Activated CD4-positive, alpha-beta T cell treated with anti-CD3 and anti-CD28 coated beads for 36 hours (primary cell): ENCODE results near the gene RPL13. TPM values are rescaled to one million over a fixed set of nuclear protein-coding genes. Genes with fewer than 3 reads are reported as not detected.

Experiments used
- ATAC-seq: fragments of 200-7000 bp; cut with Tn5 transposase; one replicate; pipeline ENCODE4 v1.10.0; 2021; ENCODE audit warnings: mild to moderate bottlenecking, moderate library complexity
- CTCF ChIA-PET: fragments of 350-600 bp; sonication (Branson Sonifier 250); formaldehyde crosslinking; loops from one replicate; lab custom pipeline; 2021; ENCODE audit warnings: antibody characterized with exemption; lab: Charles Lee
- POLR2A ChIA-PET: fragments of 350-600 bp; sonication (Branson Sonifier 250); formaldehyde crosslinking; loops from one replicate; lab custom pipeline; 2021; ENCODE audit warnings: antibody characterized with exemption, inconsistent platforms; lab: Charles Lee
- DNase-seq: peaks from one replicate; pipeline ENCODE4 v3.0.0-alpha.2; 2020
- H3K27ac Mint-ChIP-seq: one replicate; pipeline ENCODE4 v1.8.0; 2021; ENCODE audit warnings: mixed read lengths
- H3K27me3 Mint-ChIP-seq: one replicate; pipeline ENCODE4 v1.8.0; 2021; ENCODE audit warnings: mixed read lengths
- H3K36me3 Mint-ChIP-seq: one replicate; pipeline ENCODE4 v1.8.0; 2021; ENCODE audit warnings: low read depth, mixed read lengths
- H3K4me1 Mint-ChIP-seq: one replicate; pipeline ENCODE4 v1.8.0; 2021; ENCODE audit warnings: mixed read lengths
- H3K4me3 Mint-ChIP-seq: one replicate; pipeline ENCODE4 v1.8.0; 2021; ENCODE audit warnings: mild to moderate bottlenecking, moderate library complexity, mixed read lengths
- H3K9me3 Mint-ChIP-seq: one replicate; pipeline ENCODE4 v1.8.0; 2021; ENCODE audit warnings: low read depth, mixed read lengths
- intact Hi-C, 2 experiments: fragments of 100-400 bp; cut with DNase I in 1 of 2; cut with micrococcal nuclease in 1 of 2; formaldehyde crosslinking; loops; one replicate each; pipeline versions ENCODE4 v1.14.2 to v1.15.1; 2022 to 2024; cut with DNase I, micrococcal nuclease
- total RNA-seq, 2 experiments: library from RNA; stranded (reverse); gene quantifications; one replicate each; pipeline ENCODE4 v1.2.3, GENCODE V29; 2021

RPL13 gene
- total RNA-seq, 2 experiments from 2014 or later, result 2,518 to 3,038 TPM

DNA sequence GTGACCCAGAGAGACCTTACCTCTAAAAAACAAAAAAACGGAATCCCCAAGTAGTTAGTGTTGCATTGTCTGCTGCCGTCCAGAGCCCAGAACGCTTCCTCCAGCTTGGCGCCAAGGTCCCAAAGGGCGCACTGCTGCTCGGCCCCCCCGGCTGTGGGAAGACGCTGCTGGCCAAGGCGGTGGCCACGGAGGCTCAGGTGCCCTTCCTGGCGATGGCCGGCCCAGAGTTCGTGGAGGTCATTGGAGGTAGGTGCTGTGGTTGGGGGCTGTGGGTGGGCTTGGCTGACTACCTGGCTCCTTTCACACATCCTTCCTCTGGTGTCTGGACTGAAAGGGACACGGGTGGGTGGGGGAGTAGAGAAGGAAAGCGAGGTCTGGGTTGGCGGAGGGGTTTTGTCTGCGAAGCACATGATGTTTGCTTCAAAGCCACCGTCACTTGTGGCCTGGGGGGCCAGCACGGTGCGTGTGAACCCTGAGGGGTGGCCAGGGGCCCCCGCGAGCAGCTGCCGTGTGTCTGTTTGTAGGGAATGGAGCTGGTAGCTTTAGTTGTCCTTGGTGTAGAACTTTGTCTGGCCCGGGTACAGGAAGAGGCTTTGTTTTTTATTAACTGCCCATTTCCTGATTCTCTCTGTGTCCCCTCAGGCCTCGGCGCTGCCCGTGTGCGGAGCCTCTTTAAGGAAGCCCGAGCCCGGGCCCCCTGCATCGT lies 28.5 kb upstream of the RPL13 start:
- H3K9me3 Mint-ChIP-seq, result no peaks in the 10 kb centered on the region
- DNase-seq, result no peak
- peaks cover 23% of the 10 kb centered on the region for H3K4me1 Mint-ChIP-seq
- intact Hi-C loops, result no loop called here
- POLR2A ChIA-PET, result interaction anchor here (0.6 kb wide), 1 partner anchor 101 kb away, joined by 7 read pairs; no protein-coding TSS in a partner anchor
- peaks cover 52% of the 10 kb centered on the region for H3K36me3 Mint-ChIP-seq
- no peaks in the 10 kb centered on the region for H3K27me3 Mint-ChIP-seq
- CTCF ChIA-PET, result interaction anchor here (0.5 kb wide), 1 partner anchor 239 kb away, joined by 4 read pairs; no protein-coding TSS in a partner anchor
- no peak overlapping the region for H3K27ac Mint-ChIP-seq
- no peak for ATAC-seq
- H3K4me3 Mint-ChIP-seq, result no peak overlapping the region

DNA sequence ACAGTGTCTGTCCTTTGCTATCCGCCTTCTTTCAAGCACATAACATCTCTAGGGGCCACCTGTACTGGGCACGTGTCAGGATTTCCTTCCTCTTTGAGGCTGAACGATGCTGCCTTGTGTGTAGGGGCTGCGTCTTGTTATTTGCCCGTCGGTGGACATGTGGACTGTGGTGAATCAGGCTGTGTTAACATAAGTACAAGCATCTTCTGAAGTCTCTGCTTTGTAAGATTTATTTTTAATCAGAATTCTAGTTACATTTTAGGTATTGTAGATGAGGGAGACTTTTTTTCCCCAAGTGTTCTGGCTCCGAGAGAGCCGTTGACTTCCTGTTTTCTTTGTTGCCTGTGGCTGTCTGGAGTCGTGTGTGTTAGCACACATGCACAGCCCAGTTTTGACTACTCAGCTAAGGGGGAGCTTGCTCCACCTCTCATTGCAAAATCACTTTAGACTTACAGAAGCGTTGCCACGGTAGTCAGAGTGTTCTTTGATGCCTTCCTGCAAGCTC lies 26.2 kb upstream of the RPL13 start:
- Mint-ChIP-seq H3K27ac (peak overlapping the region; percentile 79), H3K9me3 (no peaks in the 10 kb centered on the region), H3K36me3 (peaks cover 41% of the 10 kb centered on the region), H3K4me3 (no peak overlapping the region), H3K4me1 (peaks cover 23% of the 10 kb centered on the region), H3K27me3 (no peaks in the 10 kb centered on the region)
- DNase-seq (peak; percentile 50), ATAC-seq (peak; percentile 90)
- POLR2A ChIA-PET, result interaction anchor here (0.6 kb wide), 1 partner anchor 282 kb away, joined by 4 read pairs; the partner anchor contains the start of gene FANCA
- CTCF ChIA-PET, result no interaction called here
- intact Hi-C loops, result no loop called here

DNA sequence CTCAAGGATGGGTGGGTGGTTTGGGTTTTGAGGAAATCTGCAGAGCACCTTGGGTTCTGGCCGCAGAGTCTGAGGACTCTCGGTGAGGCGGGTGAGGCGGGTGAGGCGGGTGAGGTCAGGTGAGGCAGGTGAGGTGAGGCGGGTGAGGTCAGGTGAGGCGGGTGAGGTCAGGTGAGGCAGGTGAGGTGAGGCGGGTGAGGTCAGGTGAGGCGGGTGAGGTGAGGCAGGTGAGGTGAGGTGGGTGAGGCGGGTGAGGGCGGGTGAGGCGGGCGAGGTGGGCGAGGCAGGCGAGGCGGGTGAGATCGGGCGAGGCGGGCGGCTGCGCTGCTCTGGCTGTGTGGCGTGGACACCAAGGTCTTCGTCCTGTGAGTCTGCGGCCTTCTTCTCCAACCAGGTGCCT lies 24.1 kb upstream of the RPL13 start:
- ChIA-PET POLR2A (no interaction called here), CTCF (no interaction called here)
- Mint-ChIP-seq H3K9me3 (no peaks in the 10 kb centered on the region), H3K36me3 (peaks cover 37% of the 10 kb centered on the region), H3K4me1 (peaks cover 25% of the 10 kb centered on the region), H3K27ac (no peak overlapping the region), H3K4me3 (no peak overlapping the region), H3K27me3 (no peaks in the 10 kb centered on the region)
- no peak for ATAC-seq
- DNase-seq, result no peak
- intact Hi-C loops, result no loop called here

DNA sequence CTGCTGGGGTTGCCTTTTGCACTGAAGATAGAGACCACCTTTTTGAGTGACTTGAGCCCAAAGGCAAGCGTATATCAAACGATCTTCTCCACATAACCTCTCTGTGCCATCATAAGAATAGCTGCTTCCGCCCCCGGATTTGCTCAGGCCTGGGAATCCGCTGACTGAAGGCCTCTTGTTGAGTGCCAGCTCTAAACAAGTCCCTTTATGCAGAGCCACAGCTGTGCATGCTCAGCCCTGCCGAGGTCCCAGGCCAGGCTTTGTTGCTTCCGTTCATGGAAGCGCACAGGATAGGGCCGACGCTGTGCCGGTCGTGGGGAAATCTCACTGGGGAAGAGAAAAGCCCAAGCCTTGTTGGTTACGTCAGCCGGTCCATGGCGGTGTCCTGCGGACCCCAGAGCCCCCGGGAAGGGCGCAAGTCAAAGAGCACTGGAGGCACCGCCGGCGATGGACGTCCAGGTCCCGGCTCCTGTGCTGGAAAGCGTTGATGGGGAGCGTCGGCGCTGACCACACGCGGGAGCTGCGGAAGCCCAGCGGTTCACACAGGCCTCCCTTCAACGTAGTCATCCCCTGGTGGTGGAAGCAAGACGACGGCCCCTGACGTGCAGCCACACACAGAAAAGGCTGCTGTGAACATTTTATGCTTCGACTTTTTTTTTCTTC lies 23.5 kb upstream of the RPL13 start:
- Mint-ChIP-seq H3K27ac (no peak overlapping the region), H3K9me3 (no peaks in the 10 kb centered on the region), H3K4me3 (no peak overlapping the region), H3K4me1 (peaks cover 25% of the 10 kb centered on the region), H3K27me3 (no peaks in the 10 kb centered on the region), H3K36me3 (peaks cover 39% of the 10 kb centered on the region)
- intact Hi-C loops, result no loop called here
- DNase-seq (no peak), ATAC-seq (no peak)
- CTCF ChIA-PET, result interaction anchor here (0.5 kb wide), 1 partner anchor 21 kb away, joined by 3 read pairs; no protein-coding TSS in a partner anchor
- POLR2A ChIA-PET, result no interaction called here

DNA sequence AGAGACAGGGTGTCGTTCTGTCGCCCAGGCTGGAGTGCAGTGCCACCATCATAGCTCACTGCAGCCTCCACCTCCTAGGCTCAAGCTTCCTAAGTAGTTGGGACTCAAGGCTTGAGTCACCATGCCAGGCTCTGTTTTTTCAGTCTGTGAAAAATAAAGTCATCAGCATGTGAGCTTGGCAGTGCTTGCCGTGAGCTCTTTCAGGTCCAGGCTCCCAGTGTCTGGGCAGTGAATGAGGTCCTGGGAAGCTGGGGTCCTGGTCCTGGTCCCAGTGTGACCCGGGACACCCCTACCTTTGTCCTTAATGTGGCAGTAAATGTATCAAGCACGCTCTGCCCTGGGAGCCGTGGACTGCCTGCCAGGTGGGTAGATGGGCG lies 22.9 kb upstream of the RPL13 start:
- Mint-ChIP-seq H3K4me3 (no peak overlapping the region), H3K27me3 (no peaks in the 10 kb centered on the region), H3K27ac (no peak overlapping the region), H3K9me3 (no peaks in the 10 kb centered on the region), H3K36me3 (peaks cover 34% of the 10 kb centered on the region), H3K4me1 (peaks cover 25% of the 10 kb centered on the region)
- no peak for ATAC-seq
- intact Hi-C loops, result no loop called here
- CTCF ChIA-PET, result interaction anchor here (0.5 kb wide), 2 partner anchors 19 to 20 kb away, joined by 3 read pairs; no protein-coding TSS in a partner anchor
- DNase-seq, result no peak
- POLR2A ChIA-PET, result no interaction called here

DNA sequence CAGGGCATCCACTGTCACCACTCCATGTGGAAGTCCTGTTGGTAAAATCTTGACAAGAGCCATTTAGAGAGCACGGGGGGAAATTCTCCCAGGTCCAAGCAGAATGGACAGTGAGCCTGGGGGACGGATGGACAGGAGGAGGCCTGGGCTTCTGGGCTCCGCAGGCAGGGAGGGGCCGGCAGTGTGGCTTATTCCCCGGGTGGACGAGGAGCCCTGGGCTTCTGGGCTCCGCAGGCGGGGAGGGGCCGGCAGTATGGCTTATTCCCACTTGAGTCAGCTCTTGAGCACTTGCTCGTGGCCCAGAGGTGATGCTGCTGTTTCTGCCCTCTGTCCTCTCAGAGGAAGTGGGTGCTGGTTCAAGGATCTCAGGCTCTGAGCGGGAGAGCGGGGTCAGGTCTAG lies 22.2 kb upstream of the RPL13 start:
- Mint-ChIP-seq H3K4me1 (peaks cover 25% of the 10 kb centered on the region), H3K36me3 (peaks cover 29% of the 10 kb centered on the region), H3K9me3 (no peaks in the 10 kb centered on the region), H3K27ac (no peak overlapping the region), H3K27me3 (no peaks in the 10 kb centered on the region), H3K4me3 (no peak overlapping the region)
- intact Hi-C loops, result no loop called here
- no peak for DNase-seq
- ATAC-seq, result no peak
- POLR2A ChIA-PET, result no interaction called here
- CTCF ChIA-PET, result no interaction called here

DNA sequence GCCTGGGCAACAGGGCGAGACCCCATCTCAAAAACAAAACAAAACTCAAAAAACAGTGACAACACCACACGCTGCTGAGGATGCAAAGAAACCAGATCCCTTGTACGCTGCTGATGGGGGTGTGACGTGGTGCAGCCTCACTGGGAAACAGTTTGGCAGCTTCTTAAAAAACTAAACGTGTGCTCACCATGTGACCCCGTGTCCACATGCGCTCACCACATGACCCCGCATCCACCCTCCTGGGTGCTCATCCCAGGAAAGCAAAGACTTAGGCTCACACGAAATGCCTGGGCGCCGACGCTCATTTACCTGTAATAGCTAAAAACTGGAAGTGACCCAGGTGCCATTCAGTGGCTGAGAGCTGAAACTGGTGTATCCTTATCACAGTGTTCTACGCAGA lies 19.9 kb upstream of the RPL13 start:
- CTCF ChIA-PET, result interaction anchor here (1.0 kb wide), 1 partner anchor 19 kb away, joined by 3 read pairs; no protein-coding TSS in a partner anchor
- no peak for ATAC-seq
- POLR2A ChIA-PET, result no interaction called here
- no peaks in the 10 kb centered on the region for H3K27me3 Mint-ChIP-seq
- no peak overlapping the region for H3K4me3 Mint-ChIP-seq
- H3K4me1 Mint-ChIP-seq, result peaks cover 2% of the 10 kb centered on the region
- H3K9me3 Mint-ChIP-seq, result no peaks in the 10 kb centered on the region
- no peak for DNase-seq
- peaks cover 9% of the 10 kb centered on the region for H3K36me3 Mint-ChIP-seq
- no peak overlapping the region for H3K27ac Mint-ChIP-seq
- intact Hi-C loops, result no loop called here

DNA sequence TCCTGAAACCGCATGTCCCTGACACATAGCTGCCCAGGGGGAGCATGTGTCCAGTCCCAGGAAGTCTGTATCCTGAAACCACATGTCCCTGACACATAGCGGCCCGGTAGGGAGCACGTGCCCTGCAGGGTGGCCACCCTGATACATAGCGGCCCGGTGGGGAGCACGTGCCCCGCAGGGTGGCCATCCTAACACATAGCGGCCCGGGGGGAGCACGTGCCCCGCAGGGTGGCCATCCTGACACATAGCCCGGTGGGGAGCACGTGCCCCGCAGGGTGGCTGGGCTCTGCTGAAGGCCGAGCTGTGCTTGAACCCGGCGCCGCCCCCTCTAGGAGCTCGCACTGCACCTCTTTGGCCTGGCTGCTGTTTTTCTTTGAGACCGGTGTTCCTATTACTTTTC lies 18.7 kb upstream of the RPL13 start:
- H3K27me3 Mint-ChIP-seq, result no peaks in the 10 kb centered on the region
- CTCF ChIA-PET, result interaction anchor here (0.7 kb wide), 1 partner anchor 144 kb away, joined by 3 read pairs; no protein-coding TSS in a partner anchor
- peaks cover 8% of the 10 kb centered on the region for H3K36me3 Mint-ChIP-seq
- ATAC-seq (no peak), DNase-seq (no peak)
- H3K27ac Mint-ChIP-seq, result no peak overlapping the region
- POLR2A ChIA-PET, result no interaction called here
- H3K9me3 Mint-ChIP-seq, result no peaks in the 10 kb centered on the region
- H3K4me3 Mint-ChIP-seq, result no peak overlapping the region
- peaks cover 2% of the 10 kb centered on the region for H3K4me1 Mint-ChIP-seq
- intact Hi-C loops, result no loop called here

DNA sequence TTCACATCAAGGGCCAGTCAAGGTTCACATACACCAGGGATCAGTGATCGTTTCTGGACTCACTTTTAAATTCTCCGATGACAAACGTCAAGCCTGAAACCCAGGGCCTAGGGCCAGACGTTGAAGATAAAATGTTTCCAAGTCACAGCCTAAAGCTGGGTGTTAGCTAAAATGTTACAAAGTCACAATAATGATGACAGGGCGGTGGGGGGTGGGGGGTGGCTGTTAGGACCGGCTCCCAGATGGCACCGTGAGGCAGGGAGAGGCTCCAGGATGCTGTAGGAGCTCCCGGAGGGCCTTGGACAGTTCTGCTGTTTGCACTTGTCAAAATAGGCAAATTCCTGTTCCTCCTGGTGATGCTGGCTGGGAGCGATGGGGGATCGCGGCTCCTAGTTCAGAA lies 16.4 kb upstream of the RPL13 start:
- CTCF ChIA-PET, result no interaction called here
- intact Hi-C loops, result no loop called here
- Mint-ChIP-seq H3K9me3 (no peaks in the 10 kb centered on the region), H3K27me3 (no peaks in the 10 kb centered on the region), H3K27ac (no peak overlapping the region), H3K4me1 (peaks cover 11% of the 10 kb centered on the region), H3K36me3 (peaks cover 11% of the 10 kb centered on the region), H3K4me3 (no peak overlapping the region)
- ATAC-seq, result no peak
- POLR2A ChIA-PET, result no interaction called here
- DNase-seq, result no peak

DNA sequence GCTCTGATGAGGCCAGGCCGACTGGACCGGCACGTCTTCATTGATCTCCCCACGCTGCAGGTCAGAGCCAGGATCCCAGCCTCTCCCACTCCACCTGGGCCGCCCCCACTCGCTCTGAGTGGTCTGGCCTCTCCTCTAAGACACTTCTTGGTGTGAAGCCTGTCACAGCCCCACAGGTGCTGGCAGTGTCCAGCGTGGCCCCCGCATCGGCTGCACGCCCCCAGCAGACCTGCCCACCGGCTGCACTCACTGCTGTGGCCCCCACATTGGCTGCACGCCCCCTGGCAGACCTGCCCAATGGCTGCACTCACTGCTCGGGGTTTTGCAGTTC lies 15.8 kb upstream of the RPL13 start:
- ATAC-seq (no peak), DNase-seq (no peak)
- ChIA-PET POLR2A (no interaction called here), CTCF (no interaction called here)
- Mint-ChIP-seq H3K27ac (no peak overlapping the region), H3K27me3 (no peaks in the 10 kb centered on the region), H3K4me3 (no peak overlapping the region), H3K9me3 (no peaks in the 10 kb centered on the region), H3K4me1 (peaks cover 16% of the 10 kb centered on the region), H3K36me3 (peaks cover 13% of the 10 kb centered on the region)
- intact Hi-C loops, result no loop called here

DNA sequence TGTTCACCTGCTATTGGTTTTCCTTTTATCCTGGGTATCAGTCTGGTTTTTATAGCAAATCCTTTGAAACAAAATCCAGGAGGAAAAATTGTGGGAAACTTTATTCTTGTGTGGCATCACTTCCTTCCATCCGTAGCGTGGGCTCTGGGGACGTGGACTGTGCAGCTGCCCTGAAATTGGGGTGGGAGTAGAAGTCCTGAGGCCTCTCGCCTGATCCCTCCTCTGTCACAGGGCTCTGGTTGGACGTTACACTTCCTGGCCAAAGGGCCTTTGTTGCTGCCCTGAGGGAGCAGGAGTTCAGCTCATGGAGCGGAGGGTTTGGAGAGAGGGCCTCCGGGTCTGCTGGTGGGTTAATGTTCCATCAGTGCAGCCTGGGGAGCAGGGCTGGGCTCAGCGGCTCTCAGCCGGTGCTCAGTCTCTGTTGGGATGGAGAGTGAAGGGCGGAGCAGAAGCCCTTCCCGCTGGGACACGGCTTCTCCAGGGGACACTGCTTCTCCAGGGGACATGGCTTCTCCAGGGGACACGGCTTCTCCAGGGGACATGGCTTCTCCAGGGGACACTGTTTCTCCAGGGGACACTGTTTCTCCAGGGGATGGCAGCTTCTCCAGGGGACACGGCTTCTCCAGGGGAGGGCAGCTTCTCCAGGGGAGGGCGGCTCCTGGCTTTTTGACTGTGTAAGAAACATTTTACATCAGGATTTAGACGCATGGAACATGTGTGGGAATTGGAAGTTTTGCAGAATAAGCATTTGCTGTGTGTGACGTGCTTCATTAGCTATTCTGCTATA lies 15.2 kb upstream of the RPL13 start:
- ChIA-PET CTCF (no interaction called here), POLR2A (no interaction called here)
- intact Hi-C loops, result no loop called here
- Mint-ChIP-seq H3K4me3 (no peak overlapping the region), H3K36me3 (peaks cover 13% of the 10 kb centered on the region), H3K9me3 (no peaks in the 10 kb centered on the region), H3K27ac (no peak overlapping the region), H3K4me1 (peaks cover 19% of the 10 kb centered on the region), H3K27me3 (no peaks in the 10 kb centered on the region)
- DNase-seq, result no peak
- no peak for ATAC-seq
